Tibial nerve (tissue), 4 donors: ENCODE measurements around the gene CYB561D1. TPM values are rescaled to one million over a fixed set of nuclear protein-coding genes. Genes with fewer than 3 reads are reported as not detected.

Experiments
- DNase-seq, 2 donors: peaks; one replicate each; pipeline ENCODE4 v3.0.0-alpha.2; 2019; ENCODE audit warnings: low spot score in 2 of 2
- H3K27ac ChIP-seq, 4 donors: fragments of 200-600 bp; sonication (generic) in 3 of 4; one replicate each; pipeline ENCODE4 v1.5.1; 2017 to 2019; ENCODE audit warnings: mild to moderate bottlenecking in 1 of 4
- H3K27me3 ChIP-seq, 2 donors: fragments of 200-600 bp; sonication (generic) in 1 of 2; one replicate each; pipeline versions ENCODE4 v1.5.1 to v1.6.0; 2017 to 2019
- H3K36me3 ChIP-seq, 3 donors: fragments of 200-600 bp; sonication (generic); one replicate each; pipeline ENCODE4 v1.5.1; 2018 to 2019
- H3K4me1 ChIP-seq, 4 donors: fragments of 200-600 bp; sonication (generic) in 3 of 4; one replicate each; pipeline ENCODE4 v1.5.1; 2017 to 2019
- H3K4me3 ChIP-seq, 4 donors: fragments of 200-600 bp; sonication (generic) in 3 of 4; one replicate each; pipeline ENCODE4 v1.5.1; 2017 to 2019; ENCODE audit warnings: mild to moderate bottlenecking in 1 of 4, moderate library complexity in 1 of 4
- H3K9me3 ChIP-seq, 4 donors: fragments of 200-600 bp; sonication (generic) in 3 of 4; one replicate each; pipeline ENCODE4 v1.5.1; 2017 to 2019
- CTCF ChIP-seq, 5 experiments: fragments of 200-600 bp in 3 of 5; fragments of 450-650 bp in 2 of 5; sonication (generic) in 3 of 5; IDR thresholded peaks; one replicate each; pipeline ENCODE4 v1.5.1; 2016 to 2019; ENCODE audit warnings: antibody characterized with exemption in 5 of 5, mild to moderate bottlenecking in 3 of 5, moderate library complexity in 2 of 5
- EP300 ChIP-seq, 2 donors: sonication (generic); formaldehyde crosslinking; IDR thresholded peaks; one replicate each; pipeline ENCODE4 v1.6.1; 2017; ENCODE audit warnings: antibody characterized with exemption in 2 of 2, mild to moderate bottlenecking in 1 of 2
- POLR2A ChIP-seq, 2 donors: fragments of 450-650 bp; IDR thresholded peaks; one replicate each; pipeline ENCODE4 v1.6.1; 2017; ENCODE audit warnings: antibody characterized with exemption in 2 of 2, mild to moderate bottlenecking in 2 of 2, moderate library complexity in 2 of 2
- whole genome bisulfite sequencing, 2 donors: methylation state at CpG; one replicate each; pipeline ENCODE4 v1.1.5; 2018; 5-methylcytosine and 5-hydroxymethylcytosine counted together
- total RNA-seq, 4 donors: library from RNA; depleted of rRNA; stranded (reverse); fragments of >200 nt; gene quantifications; one replicate each; pipeline ENCODE4 v1.1.0, GENCODE V29; 2016

The CYB561D1 gene
- total RNA-seq, 4 donors from 2014 or later: 4.4 to 8.4 (median 5.6) TPM

GRCh38 chr1:109527846-109528695 is 34.2 kb downstream of the CYB561D1 start:
- no peak overlapping the region for H3K4me3 ChIP-seq
- 82 to 92% methylated on average over 9 of the region's 9 CpGs for WGBS, 2 donors
- TF ChIP-seq POLR2A (IDR thresholded peaks at IDR 0.05): no peak
- no peak for TF ChIP-seq EP300 (IDR thresholded peaks at IDR 0.05)
- TF ChIP-seq CTCF (IDR thresholded peaks at IDR 0.05): no peak
- H3K9me3 ChIP-seq: no peaks in the 10 kb centered on the region
- H3K4me1 ChIP-seq: peaks cover 0 to 41% (median 12%) of the 10 kb centered on the region in 4 donors
- no peak overlapping the region for H3K27ac ChIP-seq
- no peaks in the 10 kb centered on the region for H3K27me3 ChIP-seq
- DNase-seq: no peak
- H3K36me3 ChIP-seq: no peaks in the 10 kb centered on the region

- TF ChIP-seq CTCF (IDR thresholded peaks at IDR 0.05) (no peak), POLR2A (IDR thresholded peaks at IDR 0.05) (no peak), EP300 (IDR thresholded peaks at IDR 0.05) (no peak)
- H3K4me3 ChIP-seq: no peak overlapping the region
- no peak for DNase-seq
- H3K36me3 ChIP-seq: no peaks in the 10 kb centered on the region
- peaks cover 0 to 42% (median 12%) of the 10 kb centered on the region in 4 donors for H3K4me1 ChIP-seq
- H3K9me3 ChIP-seq: no peaks in the 10 kb centered on the region
- no peak overlapping the region for H3K27ac ChIP-seq
- H3K27me3 ChIP-seq: no peaks in the 10 kb centered on the region
- 81 to 85% methylated on average over 3 of the region's 3 CpGs for WGBS, 2 donors
Measured at GRCh38 chr1:109528712-109529111, 34.8 kb downstream of the CYB561D1 start.

GRCh38 chr1:109529881-109530456 is 36.1 kb downstream of the CYB561D1 start:
- Histone ChIP-seq H3K27me3 (no peaks in the 10 kb centered on the region), H3K27ac (no peak overlapping the region), H3K36me3 (no peaks in the 10 kb centered on the region), H3K4me3 (no peak overlapping the region), H3K4me1 (peaks cover 0 to 42% (median 12%) of the 10 kb centered on the region in 4 donors), H3K9me3 (no peaks in the 10 kb centered on the region)
- no peak for DNase-seq
- WGBS, 2 donors: 30 to 41% methylated on average over 5 to 8 of the region's 8 CpGs
- TF ChIP-seq EP300 (IDR thresholded peaks at IDR 0.05) (no peak), CTCF (IDR thresholded peaks at IDR 0.05) (no peak), POLR2A (IDR thresholded peaks at IDR 0.05) (no peak)

GRCh38 chr1:109530457-109531087 is 36.7 kb downstream of the CYB561D1 start:
- DNase-seq: no peak
- Histone ChIP-seq H3K4me3 (no peak overlapping the region), H3K9me3 (no peaks in the 10 kb centered on the region), H3K27me3 (no peaks in the 10 kb centered on the region), H3K27ac (no peak overlapping the region), H3K36me3 (no peaks in the 10 kb centered on the region), H3K4me1 (peaks cover 0 to 42% (median 13%) of the 10 kb centered on the region in 4 donors)
- 63 to 74% methylated on average over 9 to 13 of the region's 13 CpGs for WGBS, 2 donors
- no peak for TF ChIP-seq POLR2A (IDR thresholded peaks at IDR 0.05)
- no peak for TF ChIP-seq CTCF (IDR thresholded peaks at IDR 0.05)
- TF ChIP-seq EP300 (IDR thresholded peaks at IDR 0.05): no peak

GRCh38 chr1:109531380-109531779 is 37.5 kb downstream of the CYB561D1 start:
- no peak for DNase-seq
- peaks cover 0 to 49% (median 14%) of the 10 kb centered on the region in 4 donors for H3K4me1 ChIP-seq
- WGBS, 2 donors: 68 to 83% methylated on average over 4 of the region's 4 CpGs
- H3K27me3 ChIP-seq: no peaks in the 10 kb centered on the region
- TF ChIP-seq CTCF (IDR thresholded peaks at IDR 0.05): no peak
- TF ChIP-seq POLR2A (IDR thresholded peaks at IDR 0.05): no peak
- TF ChIP-seq EP300 (IDR thresholded peaks at IDR 0.05): no peak
- H3K4me3 ChIP-seq: no peak overlapping the region
- H3K9me3 ChIP-seq: no peaks in the 10 kb centered on the region
- H3K27ac ChIP-seq: peak overlapping the region in 1 of 4 donors; percentile 43
- H3K36me3 ChIP-seq: no peaks in the 10 kb centered on the region
